GM23338 (cell line): ENCODE data around the gene HOXB6.

Source experiments
- CREB1 ChIP-seq: fragments of 250-450 bp; sonication (Bioruptor Pico); IDR thresholded peaks from 2 replicates; pipeline ENCODE4 v1.5.0; 2020; ENCODE audit warnings: low read depth, mild to moderate bottlenecking, moderate library complexity
- EZH2 ChIP-seq: fragments of 200-600 bp; sonication (generic); IDR thresholded peaks from one replicate; pipeline ENCODE4 v1.8.0; 2017; ENCODE audit warnings: antibody characterized with exemption, mild to moderate bottlenecking, low read depth; ENCODE audit not compliant: unreplicated experiment
- EZH2phosphoT487 ChIP-seq: fragments of 200-600 bp; sonication (generic); IDR thresholded peaks from one replicate; pipeline ENCODE4 v1.8.1; 2018; ENCODE audit warnings: antibody characterized with exemption; ENCODE audit not compliant: unreplicated experiment
- JUNB ChIP-seq: IDR thresholded peaks from one replicate; pipeline ENCODE4 v1.6.1; 2016; ENCODE audit warnings: antibody characterized with exemption; ENCODE audit not compliant: unreplicated experiment
- NANOG ChIP-seq: IDR thresholded peaks from 2 replicates; pipeline ENCODE4 v1.6.1; 2016; ENCODE audit warnings: antibody characterized with exemption, borderline replicate concordance
- POLR2AphosphoS5 ChIP-seq: IDR thresholded peaks from 2 replicates; pipeline ENCODE4 v1.6.1; 2016; ENCODE audit warnings: antibody characterized with exemption, low read depth
- ZNF331 ChIP-seq: fragments of 250-450 bp; sonication (Bioruptor Pico); IDR thresholded peaks from 2 replicates; pipeline ENCODE4 v1.5.0; 2020; ENCODE audit warnings: low read depth, mild to moderate bottlenecking, moderate library complexity
- TF ChIP-seq, protein P1 (sequence below), 2 experiments: fragments of 200-600 bp in 1 of 2; sonication (generic) in 1 of 2; conservative IDR thresholded peaks; 2 replicates each; pipeline versions ENCODE4 v1.5.1 to v1.6.1; 2016 to 2017; ENCODE audit warnings: antibody characterized with exemption in 2 of 2, low read depth in 2 of 2, mild to moderate bottlenecking in 2 of 2, moderate library complexity in 1 of 2
- TF ChIP-seq, protein P2 (sequence below): IDR thresholded peaks from one replicate; pipeline ENCODE4 v1.6.1; 2018; ENCODE audit warnings: antibody characterized with exemption; ENCODE audit not compliant: unreplicated experiment
- TF ChIP-seq, protein P3 (sequence below): fragments of 250-450 bp; sonication (Bioruptor Pico); IDR thresholded peaks from 2 replicates; pipeline ENCODE4 v1.5.0; 2020; ENCODE audit warnings: mild to moderate bottlenecking, moderate library complexity
- TF ChIP-seq, protein P4 (sequence below): IDR thresholded peaks from 2 replicates; pipeline ENCODE4 v1.6.1; 2016; ENCODE audit warnings: antibody characterized with exemption

DNA sequence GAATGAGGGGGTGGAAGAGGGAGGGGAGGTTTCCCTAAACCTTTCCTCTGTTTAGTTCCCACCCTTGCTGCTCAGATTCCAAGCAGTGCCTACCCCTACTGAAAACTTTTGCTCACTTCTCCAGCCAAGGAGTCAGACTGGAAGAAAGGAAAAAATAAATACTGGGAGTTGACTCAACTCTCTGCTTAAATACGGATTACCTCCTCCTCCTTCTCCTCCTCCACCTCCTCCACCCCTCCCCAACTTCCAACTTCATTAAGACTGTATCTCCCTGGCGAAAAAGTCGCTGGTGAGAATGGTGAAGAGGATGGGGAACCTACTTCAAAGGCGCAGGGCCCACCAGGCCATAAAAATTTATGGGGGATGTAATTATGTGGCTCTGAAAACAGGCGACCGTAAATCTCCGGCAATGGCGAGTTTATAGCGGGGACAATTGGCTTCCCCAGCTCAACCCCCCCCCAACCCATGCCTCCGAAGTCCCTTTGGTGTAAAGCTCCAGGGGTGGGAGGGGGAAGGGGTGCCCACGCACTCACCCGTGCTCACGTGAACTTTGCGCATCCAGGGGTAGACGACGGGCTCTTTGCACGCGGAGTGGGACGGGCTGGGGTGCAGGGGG is 27.3 kb downstream of the HOXB6 start:
- TF ChIP-seq, protein P1, sequence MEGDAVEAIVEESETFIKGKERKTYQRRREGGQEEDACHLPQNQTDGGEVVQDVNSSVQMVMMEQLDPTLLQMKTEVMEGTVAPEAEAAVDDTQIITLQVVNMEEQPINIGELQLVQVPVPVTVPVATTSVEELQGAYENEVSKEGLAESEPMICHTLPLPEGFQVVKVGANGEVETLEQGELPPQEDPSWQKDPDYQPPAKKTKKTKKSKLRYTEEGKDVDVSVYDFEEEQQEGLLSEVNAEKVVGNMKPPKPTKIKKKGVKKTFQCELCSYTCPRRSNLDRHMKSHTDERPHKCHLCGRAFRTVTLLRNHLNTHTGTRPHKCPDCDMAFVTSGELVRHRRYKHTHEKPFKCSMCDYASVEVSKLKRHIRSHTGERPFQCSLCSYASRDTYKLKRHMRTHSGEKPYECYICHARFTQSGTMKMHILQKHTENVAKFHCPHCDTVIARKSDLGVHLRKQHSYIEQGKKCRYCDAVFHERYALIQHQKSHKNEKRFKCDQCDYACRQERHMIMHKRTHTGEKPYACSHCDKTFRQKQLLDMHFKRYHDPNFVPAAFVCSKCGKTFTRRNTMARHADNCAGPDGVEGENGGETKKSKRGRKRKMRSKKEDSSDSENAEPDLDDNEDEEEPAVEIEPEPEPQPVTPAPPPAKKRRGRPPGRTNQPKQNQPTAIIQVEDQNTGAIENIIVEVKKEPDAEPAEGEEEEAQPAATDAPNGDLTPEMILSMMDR (conservative IDR thresholded peaks at IDR 0.05; ENCODE audit: low read depth in 2 of 2): no peak
- TF ChIP-seq EZH2phosphoT487 (no peak), EZH2 (peak; percentile 97), CREB1 (CRISPR knock-in tag) (no peak), POLR2AphosphoS5 (no peak), ZNF331 (CRISPR knock-in tag) (no peak), JUNB (no peak), NANOG (no peak)
- TF ChIP-seq, protein P2, sequence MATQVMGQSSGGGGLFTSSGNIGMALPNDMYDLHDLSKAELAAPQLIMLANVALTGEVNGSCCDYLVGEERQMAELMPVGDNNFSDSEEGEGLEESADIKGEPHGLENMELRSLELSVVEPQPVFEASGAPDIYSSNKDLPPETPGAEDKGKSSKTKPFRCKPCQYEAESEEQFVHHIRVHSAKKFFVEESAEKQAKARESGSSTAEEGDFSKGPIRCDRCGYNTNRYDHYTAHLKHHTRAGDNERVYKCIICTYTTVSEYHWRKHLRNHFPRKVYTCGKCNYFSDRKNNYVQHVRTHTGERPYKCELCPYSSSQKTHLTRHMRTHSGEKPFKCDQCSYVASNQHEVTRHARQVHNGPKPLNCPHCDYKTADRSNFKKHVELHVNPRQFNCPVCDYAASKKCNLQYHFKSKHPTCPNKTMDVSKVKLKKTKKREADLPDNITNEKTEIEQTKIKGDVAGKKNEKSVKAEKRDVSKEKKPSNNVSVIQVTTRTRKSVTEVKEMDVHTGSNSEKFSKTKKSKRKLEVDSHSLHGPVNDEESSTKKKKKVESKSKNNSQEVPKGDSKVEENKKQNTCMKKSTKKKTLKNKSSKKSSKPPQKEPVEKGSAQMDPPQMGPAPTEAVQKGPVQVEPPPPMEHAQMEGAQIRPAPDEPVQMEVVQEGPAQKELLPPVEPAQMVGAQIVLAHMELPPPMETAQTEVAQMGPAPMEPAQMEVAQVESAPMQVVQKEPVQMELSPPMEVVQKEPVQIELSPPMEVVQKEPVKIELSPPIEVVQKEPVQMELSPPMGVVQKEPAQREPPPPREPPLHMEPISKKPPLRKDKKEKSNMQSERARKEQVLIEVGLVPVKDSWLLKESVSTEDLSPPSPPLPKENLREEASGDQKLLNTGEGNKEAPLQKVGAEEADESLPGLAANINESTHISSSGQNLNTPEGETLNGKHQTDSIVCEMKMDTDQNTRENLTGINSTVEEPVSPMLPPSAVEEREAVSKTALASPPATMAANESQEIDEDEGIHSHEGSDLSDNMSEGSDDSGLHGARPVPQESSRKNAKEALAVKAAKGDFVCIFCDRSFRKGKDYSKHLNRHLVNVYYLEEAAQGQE: no peak
- TF ChIP-seq, protein P3, sequence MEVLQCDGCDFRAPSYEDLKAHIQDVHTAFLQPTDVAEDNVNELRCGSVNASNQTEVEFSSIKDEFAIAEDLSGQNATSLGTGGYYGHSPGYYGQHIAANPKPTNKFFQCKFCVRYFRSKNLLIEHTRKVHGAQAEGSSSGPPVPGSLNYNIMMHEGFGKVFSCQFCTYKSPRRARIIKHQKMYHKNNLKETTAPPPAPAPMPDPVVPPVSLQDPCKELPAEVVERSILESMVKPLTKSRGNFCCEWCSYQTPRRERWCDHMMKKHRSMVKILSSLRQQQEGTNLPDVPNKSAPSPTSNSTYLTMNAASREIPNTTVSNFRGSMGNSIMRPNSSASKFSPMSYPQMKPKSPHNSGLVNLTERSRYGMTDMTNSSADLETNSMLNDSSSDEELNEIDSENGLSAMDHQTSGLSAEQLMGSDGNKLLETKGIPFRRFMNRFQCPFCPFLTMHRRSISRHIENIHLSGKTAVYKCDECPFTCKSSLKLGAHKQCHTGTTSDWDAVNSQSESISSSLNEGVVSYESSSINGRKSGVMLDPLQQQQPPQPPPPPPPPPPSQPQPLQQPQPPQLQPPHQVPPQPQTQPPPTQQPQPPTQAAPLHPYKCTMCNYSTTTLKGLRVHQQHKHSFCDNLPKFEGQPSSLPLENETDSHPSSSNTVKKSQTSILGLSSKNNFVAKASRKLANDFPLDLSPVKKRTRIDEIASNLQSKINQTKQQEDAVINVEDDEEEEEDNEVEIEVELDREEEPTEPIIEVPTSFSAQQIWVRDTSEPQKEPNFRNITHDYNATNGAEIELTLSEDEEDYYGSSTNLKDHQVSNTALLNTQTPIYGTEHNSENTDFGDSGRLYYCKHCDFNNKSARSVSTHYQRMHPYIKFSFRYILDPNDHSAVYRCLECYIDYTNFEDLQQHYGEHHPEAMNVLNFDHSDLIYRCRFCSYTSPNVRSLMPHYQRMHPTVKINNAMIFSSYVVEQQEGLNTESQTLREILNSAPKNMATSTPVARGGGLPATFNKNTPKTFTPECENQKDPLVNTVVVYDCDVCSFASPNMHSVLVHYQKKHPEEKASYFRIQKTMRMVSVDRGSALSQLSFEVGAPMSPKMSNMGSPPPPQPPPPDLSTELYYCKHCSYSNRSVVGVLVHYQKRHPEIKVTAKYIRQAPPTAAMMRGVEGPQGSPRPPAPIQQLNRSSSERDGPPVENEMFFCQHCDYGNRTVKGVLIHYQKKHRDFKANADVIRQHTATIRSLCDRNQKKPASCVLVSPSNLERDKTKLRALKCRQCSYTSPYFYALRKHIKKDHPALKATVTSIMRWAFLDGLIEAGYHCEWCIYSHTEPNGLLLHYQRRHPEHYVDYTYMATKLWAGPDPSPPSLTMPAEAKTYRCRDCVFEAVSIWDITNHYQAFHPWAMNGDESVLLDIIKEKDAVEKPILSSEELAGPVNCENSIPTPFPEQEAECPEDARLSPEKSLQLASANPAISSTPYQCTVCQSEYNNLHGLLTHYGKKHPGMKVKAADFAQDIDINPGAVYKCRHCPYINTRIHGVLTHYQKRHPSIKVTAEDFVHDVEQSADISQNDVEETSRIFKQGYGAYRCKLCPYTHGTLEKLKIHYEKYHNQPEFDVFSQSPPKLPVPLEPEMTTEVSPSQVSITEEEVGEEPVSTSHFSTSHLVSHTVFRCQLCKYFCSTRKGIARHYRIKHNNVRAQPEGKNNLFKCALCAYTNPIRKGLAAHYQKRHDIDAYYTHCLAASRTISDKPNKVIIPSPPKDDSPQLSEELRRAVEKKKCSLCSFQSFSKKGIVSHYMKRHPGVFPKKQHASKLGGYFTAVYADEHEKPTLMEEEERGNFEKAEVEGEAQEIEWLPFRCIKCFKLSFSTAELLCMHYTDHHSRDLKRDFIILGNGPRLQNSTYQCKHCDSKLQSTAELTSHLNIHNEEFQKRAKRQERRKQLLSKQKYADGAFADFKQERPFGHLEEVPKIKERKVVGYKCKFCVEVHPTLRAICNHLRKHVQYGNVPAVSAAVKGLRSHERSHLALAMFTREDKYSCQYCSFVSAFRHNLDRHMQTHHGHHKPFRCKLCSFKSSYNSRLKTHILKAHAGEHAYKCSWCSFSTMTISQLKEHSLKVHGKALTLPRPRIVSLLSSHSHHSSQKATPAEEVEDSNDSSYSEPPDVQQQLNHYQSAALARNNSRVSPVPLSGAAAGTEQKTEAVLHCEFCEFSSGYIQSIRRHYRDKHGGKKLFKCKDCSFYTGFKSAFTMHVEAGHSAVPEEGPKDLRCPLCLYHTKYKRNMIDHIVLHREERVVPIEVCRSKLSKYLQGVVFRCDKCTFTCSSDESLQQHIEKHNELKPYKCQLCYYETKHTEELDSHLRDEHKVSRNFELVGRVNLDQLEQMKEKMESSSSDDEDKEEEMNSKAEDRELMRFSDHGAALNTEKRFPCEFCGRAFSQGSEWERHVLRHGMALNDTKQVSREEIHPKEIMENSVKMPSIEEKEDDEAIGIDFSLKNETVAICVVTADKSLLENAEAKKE (CRISPR knock-in tag): no peak
- TF ChIP-seq, protein P4, sequence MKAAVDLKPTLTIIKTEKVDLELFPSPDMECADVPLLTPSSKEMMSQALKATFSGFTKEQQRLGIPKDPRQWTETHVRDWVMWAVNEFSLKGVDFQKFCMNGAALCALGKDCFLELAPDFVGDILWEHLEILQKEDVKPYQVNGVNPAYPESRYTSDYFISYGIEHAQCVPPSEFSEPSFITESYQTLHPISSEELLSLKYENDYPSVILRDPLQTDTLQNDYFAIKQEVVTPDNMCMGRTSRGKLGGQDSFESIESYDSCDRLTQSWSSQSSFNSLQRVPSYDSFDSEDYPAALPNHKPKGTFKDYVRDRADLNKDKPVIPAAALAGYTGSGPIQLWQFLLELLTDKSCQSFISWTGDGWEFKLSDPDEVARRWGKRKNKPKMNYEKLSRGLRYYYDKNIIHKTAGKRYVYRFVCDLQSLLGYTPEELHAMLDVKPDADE: no peak
